Measurements from ENCODE around the gene NTMT1. TPM values are rescaled to one million over a fixed set of nuclear protein-coding genes. Genes with fewer than 3 reads are reported as not detected.
"Not testable (repeated sequence)": the region's sequence is repeated elsewhere in the genome, so short reads cannot be mapped to it uniquely, and the experiment has no call there.

The NTMT1 gene
- total RNA-seq, 1 donor from 2014 or later = 62.6 TPM

DNA sequence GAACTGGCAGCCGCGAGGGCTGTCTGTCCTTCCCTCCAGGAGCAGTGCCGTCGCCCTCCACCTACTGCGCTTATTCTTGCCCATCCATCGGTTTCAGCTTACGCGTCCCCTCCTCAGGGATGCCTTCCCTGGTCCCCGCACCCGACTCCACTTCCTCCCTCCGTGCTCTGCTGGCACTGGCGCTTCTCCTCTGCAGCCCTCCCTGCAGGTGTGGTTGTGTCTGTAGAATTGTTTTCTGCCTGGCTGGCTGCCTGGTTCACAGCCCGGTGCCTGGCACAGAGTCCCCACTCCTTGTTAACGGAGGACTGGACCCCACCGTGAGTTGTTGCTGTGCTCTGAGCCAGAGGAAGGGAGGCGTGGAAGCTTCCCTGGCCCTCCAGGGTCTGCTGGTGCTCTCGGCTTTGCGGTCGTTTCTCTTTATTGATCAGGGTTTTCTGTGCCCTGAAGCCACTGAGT is 5.7 kb downstream of the NTMT1 start:
- Mint-ChIP-seq H3K4me3 (ENCODE audit: unreplicated experiment) (peak overlapping the region; percentile 47), H3K27me3 (ENCODE audit: unreplicated experiment) (peaks cover 21% of the 10 kb centered on the region), H3K4me1 (ENCODE audit: low read depth, unreplicated experiment) (peaks cover 43% of the 10 kb centered on the region), H3K36me3 (ENCODE audit: unreplicated experiment) (no peaks in the 10 kb centered on the region), H3K27ac (ENCODE audit: unreplicated experiment) (peak overlapping the region; percentile 82), H3K9me3 (ENCODE audit: unreplicated experiment) (peaks cover 12% of the 10 kb centered on the region)
- TF ChIP-seq, protein P1, sequence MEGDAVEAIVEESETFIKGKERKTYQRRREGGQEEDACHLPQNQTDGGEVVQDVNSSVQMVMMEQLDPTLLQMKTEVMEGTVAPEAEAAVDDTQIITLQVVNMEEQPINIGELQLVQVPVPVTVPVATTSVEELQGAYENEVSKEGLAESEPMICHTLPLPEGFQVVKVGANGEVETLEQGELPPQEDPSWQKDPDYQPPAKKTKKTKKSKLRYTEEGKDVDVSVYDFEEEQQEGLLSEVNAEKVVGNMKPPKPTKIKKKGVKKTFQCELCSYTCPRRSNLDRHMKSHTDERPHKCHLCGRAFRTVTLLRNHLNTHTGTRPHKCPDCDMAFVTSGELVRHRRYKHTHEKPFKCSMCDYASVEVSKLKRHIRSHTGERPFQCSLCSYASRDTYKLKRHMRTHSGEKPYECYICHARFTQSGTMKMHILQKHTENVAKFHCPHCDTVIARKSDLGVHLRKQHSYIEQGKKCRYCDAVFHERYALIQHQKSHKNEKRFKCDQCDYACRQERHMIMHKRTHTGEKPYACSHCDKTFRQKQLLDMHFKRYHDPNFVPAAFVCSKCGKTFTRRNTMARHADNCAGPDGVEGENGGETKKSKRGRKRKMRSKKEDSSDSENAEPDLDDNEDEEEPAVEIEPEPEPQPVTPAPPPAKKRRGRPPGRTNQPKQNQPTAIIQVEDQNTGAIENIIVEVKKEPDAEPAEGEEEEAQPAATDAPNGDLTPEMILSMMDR (IDR thresholded peaks at IDR 0.05; ENCODE audit: partially characterized antibody, unreplicated experiment) = no peak
- DNase-seq = no peak

DNA sequence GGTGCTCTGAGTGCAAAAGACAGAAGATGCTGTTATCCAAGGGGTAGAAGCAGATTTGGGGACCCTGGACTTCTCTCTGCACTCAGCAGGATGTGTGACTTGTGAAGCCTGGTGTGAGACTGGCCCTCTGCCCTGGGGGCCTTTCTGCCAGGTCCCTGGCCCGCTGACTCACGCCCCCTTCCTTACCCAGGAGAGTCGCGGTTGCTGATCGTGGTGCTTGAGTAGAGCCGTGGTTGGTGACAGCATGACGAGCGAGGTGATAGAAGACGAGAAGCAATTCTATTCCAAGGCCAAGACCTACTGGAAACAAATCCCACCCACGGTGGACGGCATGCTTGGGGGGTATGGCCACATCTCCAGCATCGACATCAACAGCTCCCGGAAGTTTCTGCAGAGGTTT is 6.5 kb downstream of the NTMT1 start:
- no peak overlapping the region for H3K27ac Mint-ChIP-seq (ENCODE audit: unreplicated experiment)
- H3K36me3 Mint-ChIP-seq (ENCODE audit: unreplicated experiment) = no peaks in the 10 kb centered on the region

DNA sequence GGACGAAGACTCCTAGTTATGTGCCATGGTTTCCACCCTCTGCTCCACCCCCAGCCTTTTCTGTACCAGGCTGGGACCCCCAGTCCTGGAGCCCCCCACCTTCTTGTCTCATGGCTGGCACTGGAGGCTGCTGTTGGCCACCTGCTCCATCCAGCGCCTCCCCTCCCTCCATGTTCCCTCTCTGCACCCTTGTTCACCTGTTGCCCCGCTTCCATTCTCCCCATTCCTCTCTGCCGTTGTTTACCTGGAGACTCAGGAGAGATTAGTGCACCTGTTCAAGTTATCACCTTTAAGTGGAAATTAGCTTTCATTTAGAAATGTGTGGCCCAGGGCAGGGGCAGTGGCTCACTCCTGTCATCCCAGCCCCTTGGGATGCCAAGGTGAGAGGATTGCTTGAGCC is 7.2 kb downstream of the NTMT1 start:
- DNase-seq = no peak
- Mint-ChIP-seq H3K27me3 (ENCODE audit: unreplicated experiment) (peaks cover 18% of the 10 kb centered on the region), H3K4me3 (ENCODE audit: unreplicated experiment) (no peak overlapping the region), H3K9me3 (ENCODE audit: unreplicated experiment) (peaks cover 9% of the 10 kb centered on the region), H3K4me1 (ENCODE audit: low read depth, unreplicated experiment) (peaks cover 28% of the 10 kb centered on the region), H3K27ac (ENCODE audit: unreplicated experiment) (no peak overlapping the region), H3K36me3 (ENCODE audit: unreplicated experiment) (no peaks in the 10 kb centered on the region)
- TF ChIP-seq, protein P1 (IDR thresholded peaks at IDR 0.05; ENCODE audit: partially characterized antibody, unreplicated experiment) = no peak

More for the DNA sequence above, 6.5 kb downstream of the NTMT1 start:
- Mint-ChIP-seq H3K4me1 (ENCODE audit: low read depth, unreplicated experiment) (peaks cover 35% of the 10 kb centered on the region), H3K9me3 (ENCODE audit: unreplicated experiment) (peaks cover 13% of the 10 kb centered on the region), H3K27me3 (ENCODE audit: unreplicated experiment) (peaks cover 19% of the 10 kb centered on the region), H3K4me3 (ENCODE audit: unreplicated experiment) (no peak overlapping the region)
- TF ChIP-seq, protein P1 (IDR thresholded peaks at IDR 0.05; ENCODE audit: partially characterized antibody, unreplicated experiment) = no peak
- DNase-seq = no peak

DNA sequence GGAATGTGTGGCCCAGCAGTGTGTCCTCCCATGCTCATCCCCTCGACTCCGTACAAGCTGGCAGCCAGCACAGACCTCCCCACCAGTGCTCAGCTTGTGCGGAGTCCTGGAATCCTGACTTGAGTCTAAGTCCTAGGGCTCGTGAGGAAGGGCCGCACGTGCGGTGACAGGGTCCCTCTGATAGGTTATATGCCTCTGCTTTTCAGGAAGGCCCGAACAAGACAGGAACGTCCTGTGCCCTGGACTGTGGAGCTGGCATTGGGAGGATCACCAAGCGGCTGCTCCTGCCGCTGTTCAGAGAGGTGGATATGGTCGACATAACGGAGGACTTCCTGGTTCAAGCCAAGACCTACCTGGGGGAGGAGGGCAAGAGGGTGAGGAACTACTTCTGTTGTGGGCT is 7.9 kb downstream of the NTMT1 start:
- DNase-seq = no peak
- TF ChIP-seq, protein P1 (IDR thresholded peaks at IDR 0.05; ENCODE audit: partially characterized antibody, unreplicated experiment) = no peak
- Mint-ChIP-seq H3K4me3 (ENCODE audit: unreplicated experiment) (no peak overlapping the region), H3K4me1 (ENCODE audit: low read depth, unreplicated experiment) (peaks cover 21% of the 10 kb centered on the region), H3K27me3 (ENCODE audit: unreplicated experiment) (peaks cover 22% of the 10 kb centered on the region), H3K9me3 (ENCODE audit: unreplicated experiment) (peaks cover 11% of the 10 kb centered on the region), H3K27ac (ENCODE audit: unreplicated experiment) (no peak overlapping the region), H3K36me3 (ENCODE audit: unreplicated experiment) (no peaks in the 10 kb centered on the region)

DNA sequence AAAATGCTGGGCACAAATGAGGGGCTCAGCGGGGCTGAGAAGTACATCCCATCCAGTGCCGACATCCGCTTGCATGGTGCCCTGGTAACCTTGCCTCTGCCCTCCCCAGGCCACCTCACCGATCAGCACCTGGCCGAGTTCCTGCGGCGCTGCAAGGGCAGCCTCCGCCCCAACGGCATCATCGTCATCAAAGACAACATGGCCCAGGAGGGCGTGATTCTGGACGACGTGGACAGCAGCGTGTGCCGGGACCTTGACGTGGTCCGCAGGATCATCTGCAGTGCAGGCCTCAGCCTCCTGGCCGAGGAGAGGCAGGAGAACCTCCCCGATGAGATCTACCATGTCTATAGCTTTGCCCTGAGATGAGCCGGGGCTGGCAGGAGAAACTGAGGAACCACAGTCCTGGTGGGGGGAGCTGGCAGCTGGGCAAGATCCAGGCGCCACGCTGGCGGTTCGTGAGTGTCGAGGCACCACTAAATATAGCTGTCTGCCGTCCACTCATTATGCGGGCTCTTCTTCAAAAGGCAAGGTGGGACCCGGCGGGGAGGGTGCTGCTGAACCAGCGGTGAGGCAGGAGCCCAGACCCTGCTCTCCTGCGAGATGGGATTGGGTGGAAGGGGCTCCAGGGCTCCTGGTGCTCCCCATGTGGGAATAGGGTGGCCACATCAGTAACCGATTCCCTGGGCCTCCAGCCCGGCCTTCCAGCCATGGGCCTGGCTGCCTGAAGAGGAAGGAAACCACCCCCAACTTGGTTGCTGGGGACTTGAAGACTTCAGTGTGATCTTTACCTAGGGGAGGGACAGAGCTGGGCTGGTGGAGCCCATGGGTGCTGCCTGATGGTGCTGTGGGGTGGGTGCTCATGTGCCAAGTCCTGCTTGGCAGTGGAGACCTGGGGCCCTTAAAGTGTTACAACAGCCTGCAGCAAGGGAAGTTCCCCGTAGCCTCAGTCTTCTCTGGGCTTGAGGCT is 9.4 kb downstream of the NTMT1 start:
- H3K4me3 Mint-ChIP-seq (ENCODE audit: unreplicated experiment) = no peak overlapping the region
- no peaks in the 10 kb centered on the region for H3K36me3 Mint-ChIP-seq (ENCODE audit: unreplicated experiment)
- DNase-seq = no peak
- no peak overlapping the region for H3K27ac Mint-ChIP-seq (ENCODE audit: unreplicated experiment)
- H3K4me1 Mint-ChIP-seq (ENCODE audit: low read depth, unreplicated experiment) = peaks cover 15% of the 10 kb centered on the region
- TF ChIP-seq, protein P1 (IDR thresholded peaks at IDR 0.05; ENCODE audit: partially characterized antibody, unreplicated experiment) = no peak
- peaks cover 9% of the 10 kb centered on the region for H3K9me3 Mint-ChIP-seq (ENCODE audit: unreplicated experiment)
- H3K27me3 Mint-ChIP-seq (ENCODE audit: unreplicated experiment) = peaks cover 22% of the 10 kb centered on the region

DNA sequence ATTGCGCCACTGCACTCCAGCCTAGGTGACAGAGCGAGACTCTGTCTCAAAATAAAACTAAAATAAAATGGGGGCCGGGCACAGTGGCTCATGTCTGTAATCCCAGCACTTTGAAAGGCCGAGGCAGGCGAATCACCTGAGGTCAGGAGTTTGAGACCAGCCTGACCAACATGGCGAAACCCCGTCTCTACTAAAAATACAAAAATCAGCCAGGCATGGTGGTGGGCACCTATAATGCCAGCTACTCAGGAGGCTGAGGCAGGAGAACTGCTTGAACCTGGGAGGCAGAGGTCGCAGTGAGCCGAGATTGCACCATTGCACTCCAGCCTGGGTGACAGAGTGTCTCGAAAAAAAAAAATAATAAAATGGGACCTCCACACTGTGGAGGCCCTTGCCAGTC is 10.4 kb downstream of the NTMT1 start:
- not testable (repeated sequence) for H3K27ac Mint-ChIP-seq (ENCODE audit: unreplicated experiment); H3K4me1 Mint-ChIP-seq (ENCODE audit: low read depth, unreplicated experiment); H3K4me3 Mint-ChIP-seq (ENCODE audit: unreplicated experiment); H3K36me3 Mint-ChIP-seq (ENCODE audit: unreplicated experiment); DNase-seq
- Mint-ChIP-seq H3K9me3 (ENCODE audit: unreplicated experiment) (peaks cover 10% of the 10 kb centered on the region), H3K27me3 (ENCODE audit: unreplicated experiment) (peaks cover 22% of the 10 kb centered on the region)
